WTC11 (cell line): Measurements from ENCODE around the gene TMPRSS13. TPM values are rescaled to one million over a fixed set of nuclear protein-coding genes. Genes with fewer than 3 reads are reported as not detected.

ENCODE experiments used
- ATAC-seq: fragments of 200-7000 bp; cut with Tn5 transposase; 2 replicates; pipeline ENCODE4 v1.10.0; 2021; ENCODE audit warnings: mild to moderate bottlenecking, moderate library complexity
- CTCF ChIA-PET: fragments of 300-600 bp; sonication (Branson Sonifier 250); formaldehyde crosslinking; loops from one replicate; lab custom pipeline; 2021; ENCODE audit warnings: antibody characterized with exemption; lab: Charles Lee
- POLR2A ChIA-PET: fragments of 350-600 bp; sonication (Branson Sonifier 250); formaldehyde crosslinking; loops from one replicate; lab custom pipeline; 2021; ENCODE audit warnings: antibody characterized with exemption; lab: Charles Lee
- DNase-seq: peaks from one replicate; pipeline ENCODE4 v3.0.0; 2021; ENCODE audit warnings: low spot score
- H3K27ac Mint-ChIP-seq: 2 replicates; pipeline ENCODE4 v1.8.0; 2021; ENCODE audit warnings: mixed read lengths
- H3K27me3 Mint-ChIP-seq: 2 replicates; pipeline ENCODE4 v1.8.0; 2021; ENCODE audit warnings: low read depth, mild to moderate bottlenecking, moderate library complexity, mixed read lengths
- H3K36me3 Mint-ChIP-seq: 2 replicates; pipeline ENCODE4 v1.8.0; 2021; ENCODE audit warnings: mixed read lengths
- H3K4me1 Mint-ChIP-seq: 2 replicates; pipeline ENCODE4 v1.8.0; 2022; ENCODE audit warnings: mixed read lengths
- H3K4me3 Mint-ChIP-seq: 2 replicates; pipeline ENCODE4 v1.8.0; 2021; ENCODE audit warnings: mild to moderate bottlenecking, moderate library complexity, mixed read lengths
- H3K9me3 Mint-ChIP-seq: 2 replicates; pipeline ENCODE4 v1.8.0; 2021; ENCODE audit warnings: mixed read lengths
- ARID4B ChIP-seq: sonication (generic); formaldehyde crosslinking; IDR thresholded peaks from 2 replicates; pipeline ENCODE4 v1.8.0; 2023; ENCODE audit warnings: missing genetic modification reagents, mild to moderate bottlenecking, borderline replicate concordance
- ATF1 ChIP-seq: sonication (generic); formaldehyde crosslinking; IDR thresholded peaks from 2 replicates; pipeline ENCODE4 v1.8.1; 2023; ENCODE audit warnings: mild to moderate bottlenecking, moderate library complexity, missing genetic modification reagents
- ATF2 ChIP-seq: sonication (generic); formaldehyde crosslinking; IDR thresholded peaks from 2 replicates; pipeline ENCODE4 v1.8.1; 2022; ENCODE audit warnings: low read depth, missing genetic modification reagents, borderline replicate concordance
- CDX4 ChIP-seq: fragments of 250-450 bp; sonication (Bioruptor Pico); IDR thresholded peaks from 2 replicates; pipeline ENCODE4 v1.9.0; 2021; ENCODE audit warnings: moderate library complexity, mild to moderate bottlenecking, inconsistent platforms, borderline replicate concordance
- EMX1 ChIP-seq: fragments of 250-450 bp; sonication (Bioruptor Pico); IDR thresholded peaks from 2 replicates; pipeline ENCODE4 v1.8.0; 2021; ENCODE audit warnings: mild to moderate bottlenecking
- ERG ChIP-seq: fragments of 250-450 bp; sonication (Bioruptor Pico); IDR thresholded peaks from 2 replicates; pipeline ENCODE4 v1.8.0; 2021; ENCODE audit warnings: mild to moderate bottlenecking
- HMGA2 ChIP-seq: fragments of 250-450 bp; sonication (Bioruptor Pico); IDR thresholded peaks from 2 replicates; pipeline ENCODE4 v1.4.0; 2021; ENCODE audit warnings: mild to moderate bottlenecking, moderate library complexity
- IRF1 ChIP-seq: sonication (generic); formaldehyde crosslinking; IDR thresholded peaks from 2 replicates; pipeline ENCODE4 v1.8.0; 2023; ENCODE audit warnings: missing genetic modification reagents
- JAZF1 ChIP-seq: fragments of 250-450 bp; sonication (Bioruptor Pico); IDR thresholded peaks from 2 replicates; pipeline ENCODE4 v1.9.0; 2021; ENCODE audit warnings: moderate library complexity, mild to moderate bottlenecking, inconsistent platforms
- NR3C1 ChIP-seq: sonication (generic); formaldehyde crosslinking; conservative IDR thresholded peaks from 2 replicates; pipeline ENCODE4 v1.8.1; 2023; ENCODE audit warnings: low read depth, mild to moderate bottlenecking, missing genetic modification reagents
- OVOL2 ChIP-seq: fragments of 250-450 bp; sonication (Bioruptor Pico); IDR thresholded peaks from 2 replicates; pipeline ENCODE4 v1.9.0; 2021; ENCODE audit warnings: mild to moderate bottlenecking, borderline replicate concordance
- PRRX2 ChIP-seq: fragments of 250-450 bp; sonication (Bioruptor Pico); IDR thresholded peaks from 2 replicates; pipeline ENCODE4 v1.8.0; 2021; ENCODE audit warnings: mild to moderate bottlenecking
- RORB ChIP-seq: fragments of 250-450 bp; sonication (Bioruptor Pico); IDR thresholded peaks from 2 replicates; pipeline ENCODE4 v1.9.0; 2021; ENCODE audit warnings: mild to moderate bottlenecking
- SMAD4 ChIP-seq: sonication (generic); formaldehyde crosslinking; IDR thresholded peaks from 2 replicates; pipeline ENCODE4 v1.8.0; 2022; ENCODE audit warnings: mild to moderate bottlenecking, missing genetic modification reagents
- SOX15 ChIP-seq: fragments of 250-450 bp; sonication (Bioruptor Pico); IDR thresholded peaks from 2 replicates; pipeline ENCODE4 v1.9.0; 2021; ENCODE audit warnings: mild to moderate bottlenecking
- TEAD4 ChIP-seq: sonication (generic); formaldehyde crosslinking; IDR thresholded peaks from 2 replicates; pipeline ENCODE4 v1.8.0; 2022; ENCODE audit warnings: mild to moderate bottlenecking, missing genetic modification reagents
- ZNF138 ChIP-seq: sonication (generic); formaldehyde crosslinking; conservative IDR thresholded peaks from 2 replicates; pipeline ENCODE4 v1.8.1; 2022; ENCODE audit warnings: mild to moderate bottlenecking, moderate library complexity, missing genetic modification reagents
- total RNA-seq: library from RNA; stranded (reverse); gene quantifications from 3 replicates; pipeline ENCODE4 v1.2.3, GENCODE V29; 2021
- TF ChIP-seq, protein P1 (sequence below): fragments of 250-450 bp; sonication (Bioruptor Pico); conservative IDR thresholded peaks from 2 replicates; pipeline ENCODE4 v1.9.0; 2021; ENCODE audit warnings: mild to moderate bottlenecking
- TF ChIP-seq, protein P2 (sequence below): sonication (generic); formaldehyde crosslinking; IDR thresholded peaks from 2 replicates; pipeline ENCODE4 v1.8.0; 2022; ENCODE audit warnings: missing genetic modification reagents

Gene TMPRSS13
- total RNA-seq, 1 experiment from 2014 or later, result 0.63 TPM

- Mint-ChIP-seq H3K9me3 (no peaks in the 10 kb centered on the region), H3K4me3 (no peak overlapping the region), H3K27ac (no peak overlapping the region), H3K4me1 (peaks cover 50% of the 10 kb centered on the region), H3K27me3 (peaks cover 77% of the 10 kb centered on the region), H3K36me3 (no peaks in the 10 kb centered on the region)
- ChIA-PET CTCF (interaction anchor here (1.1 to 1.6 kb wide), 4 partner anchors 26 to 77 kb away, joined by 3 to 6 read pairs (median 5); no protein-coding TSS in a partner anchor), POLR2A (no interaction called here)
- DNase-seq (no peak), ATAC-seq (no peak)
- no peak for TF ChIP-seq IRF1 (CRISPR knock-in tag)
- no peak for TF ChIP-seq NR3C1 (CRISPR knock-in tag)
- TF ChIP-seq ATF1 (CRISPR knock-in tag), result no peak
- TF ChIP-seq, protein P1, sequence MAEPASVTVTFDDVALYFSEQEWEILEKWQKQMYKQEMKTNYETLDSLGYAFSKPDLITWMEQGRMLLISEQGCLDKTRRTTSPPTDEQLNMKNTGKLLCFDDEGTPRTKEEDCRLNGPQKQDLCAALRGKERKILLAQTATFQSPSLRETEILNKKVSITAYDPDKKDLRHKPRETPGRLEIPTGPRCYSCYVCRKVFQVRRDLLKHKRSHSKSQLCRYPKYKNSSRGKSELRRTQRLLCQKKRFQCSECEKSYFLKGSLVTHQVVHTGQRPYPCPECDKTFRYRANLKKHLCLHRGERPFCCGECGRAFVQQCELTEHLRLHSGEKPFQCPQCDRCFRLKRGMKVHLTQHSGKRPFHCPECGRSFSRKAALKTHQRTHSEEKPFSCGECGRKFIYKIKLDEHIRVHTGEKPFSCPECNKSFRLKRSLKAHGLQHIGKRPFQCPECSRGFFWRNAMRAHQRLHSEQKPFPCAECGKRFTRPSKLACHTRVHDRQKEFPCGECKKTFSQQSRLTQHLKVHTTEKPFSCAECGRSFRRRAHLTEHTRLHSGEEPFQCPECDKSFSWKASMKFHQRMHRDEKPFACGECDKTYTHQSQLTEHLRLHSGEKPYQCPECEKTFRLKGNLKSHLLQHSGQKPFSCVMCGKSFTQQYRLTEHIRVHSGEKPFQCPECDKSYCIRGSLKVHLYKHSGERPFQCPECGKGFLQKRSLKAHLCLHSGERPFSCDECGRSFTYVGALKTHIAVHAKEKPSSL, result no peak
- no peak for TF ChIP-seq JAZF1 (CRISPR knock-in tag)
- TF ChIP-seq PRRX2, result no peak
- no peak for TF ChIP-seq ERG (CRISPR knock-in tag)
- TF ChIP-seq EMX1 (CRISPR knock-in tag), result no peak
- no peak for TF ChIP-seq ARID4B (CRISPR knock-in tag)
- no peak for TF ChIP-seq SOX15 (CRISPR knock-in tag)
- no peak for TF ChIP-seq TEAD4 (CRISPR knock-in tag)
- no peak for TF ChIP-seq OVOL2 (CRISPR knock-in tag)
- no peak for TF ChIP-seq RORB (CRISPR knock-in tag)
- no peak for TF ChIP-seq ZNF138 (CRISPR knock-in tag)
These were observed 59.6 kb downstream of the TMPRSS13 start for GRCh38 chr11:117869604-117870003.

DNA sequence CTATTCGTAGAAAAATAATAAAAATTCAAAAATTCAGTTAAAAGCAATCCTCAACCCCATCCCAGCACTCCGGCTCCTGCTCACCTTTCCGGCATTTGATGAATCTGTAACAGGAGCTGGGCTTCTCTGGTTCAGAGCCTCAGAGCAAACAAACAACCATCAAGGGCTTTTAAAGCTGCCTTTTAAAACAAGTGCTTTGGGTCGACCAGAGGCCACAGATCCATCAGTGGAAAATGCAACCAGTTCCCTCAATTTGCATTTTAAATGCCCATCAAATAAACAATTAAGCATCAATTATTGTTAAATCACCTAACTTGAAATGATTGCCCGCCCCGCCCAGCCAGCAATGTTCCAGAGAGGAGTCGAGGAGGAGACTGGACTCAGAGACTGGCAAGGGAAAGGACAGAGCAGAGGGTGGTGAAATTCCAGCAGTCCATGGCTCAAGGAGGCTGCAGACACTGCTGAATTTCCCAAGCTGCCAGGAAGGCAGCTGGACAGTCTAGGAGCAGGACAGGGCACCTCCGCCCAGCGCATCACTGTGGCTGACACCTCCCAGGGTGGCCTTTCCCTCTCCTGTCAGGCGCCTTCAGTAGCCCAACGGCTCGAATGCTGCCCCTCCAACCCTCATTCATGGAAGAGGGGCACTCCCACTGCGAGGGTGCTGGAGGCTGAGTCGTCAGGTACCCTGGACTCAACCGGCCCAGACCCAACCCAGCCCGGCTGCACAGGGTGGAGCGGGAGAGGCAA lies 60.2 kb downstream of the TMPRSS13 start:
- ChIA-PET CTCF (interaction anchor here (1.1 to 1.6 kb wide), 3 partner anchors 36 to 78 kb away, joined by 5 to 6 read pairs (median 5); no protein-coding TSS in a partner anchor), POLR2A (no interaction called here)
- H3K4me1 Mint-ChIP-seq, result peaks cover 45% of the 10 kb centered on the region
- H3K4me3 Mint-ChIP-seq, result 0 out of 2 replicates have a peak overlapping the region, but pooled peaks have one; percentile 19
- DNase-seq, result no peak
- H3K9me3 Mint-ChIP-seq, result no peaks in the 10 kb centered on the region
- peaks cover 71% of the 10 kb centered on the region for H3K27me3 Mint-ChIP-seq
- no peak overlapping the region for H3K27ac Mint-ChIP-seq
- peak; percentile 75 for ATAC-seq
- H3K36me3 Mint-ChIP-seq, result no peaks in the 10 kb centered on the region
- TF ChIP-seq, protein P2, sequence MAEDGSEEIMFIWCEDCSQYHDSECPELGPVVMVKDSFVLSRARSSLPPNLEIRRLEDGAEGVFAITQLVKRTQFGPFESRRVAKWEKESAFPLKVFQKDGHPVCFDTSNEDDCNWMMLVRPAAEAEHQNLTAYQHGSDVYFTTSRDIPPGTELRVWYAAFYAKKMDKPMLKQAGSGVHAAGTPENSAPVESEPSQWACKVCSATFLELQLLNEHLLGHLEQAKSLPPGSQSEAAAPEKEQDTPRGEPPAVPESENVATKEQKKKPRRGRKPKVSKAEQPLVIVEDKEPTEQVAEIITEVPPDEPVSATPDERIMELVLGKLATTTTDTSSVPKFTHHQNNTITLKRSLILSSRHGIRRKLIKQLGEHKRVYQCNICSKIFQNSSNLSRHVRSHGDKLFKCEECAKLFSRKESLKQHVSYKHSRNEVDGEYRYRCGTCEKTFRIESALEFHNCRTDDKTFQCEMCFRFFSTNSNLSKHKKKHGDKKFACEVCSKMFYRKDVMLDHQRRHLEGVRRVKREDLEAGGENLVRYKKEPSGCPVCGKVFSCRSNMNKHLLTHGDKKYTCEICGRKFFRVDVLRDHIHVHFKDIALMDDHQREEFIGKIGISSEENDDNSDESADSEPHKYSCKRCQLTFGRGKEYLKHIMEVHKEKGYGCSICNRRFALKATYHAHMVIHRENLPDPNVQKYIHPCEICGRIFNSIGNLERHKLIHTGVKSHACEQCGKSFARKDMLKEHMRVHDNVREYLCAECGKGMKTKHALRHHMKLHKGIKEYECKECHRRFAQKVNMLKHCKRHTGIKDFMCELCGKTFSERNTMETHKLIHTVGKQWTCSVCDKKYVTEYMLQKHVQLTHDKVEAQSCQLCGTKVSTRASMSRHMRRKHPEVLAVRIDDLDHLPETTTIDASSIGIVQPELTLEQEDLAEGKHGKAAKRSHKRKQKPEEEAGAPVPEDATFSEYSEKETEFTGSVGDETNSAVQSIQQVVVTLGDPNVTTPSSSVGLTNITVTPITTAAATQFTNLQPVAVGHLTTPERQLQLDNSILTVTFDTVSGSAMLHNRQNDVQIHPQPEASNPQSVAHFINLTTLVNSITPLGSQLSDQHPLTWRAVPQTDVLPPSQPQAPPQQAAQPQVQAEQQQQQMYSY (CRISPR knock-in tag), result no peak; the same call in 1 of the 2 replicates
- TF ChIP-seq SMAD4 (CRISPR knock-in tag) (no peak), CDX4 (CRISPR knock-in tag) (no peak), ZNF138 (CRISPR knock-in tag) (no peak), HMGA2 (CRISPR knock-in tag) (no peak), ATF2 (no peak)
